GM23248 (cell line): Measurements from ENCODE around the gene VASH1. TPM values are rescaled to one million over a fixed set of nuclear protein-coding genes. Genes with fewer than 3 reads are reported as not detected.

ENCODE experiments used
- DNase-seq: peaks from one replicate; pipeline ENCODE4 v3.0.0-alpha.2; 2015
- H2AFZ ChIP-seq: fragments of 200-600 bp; sonication (generic); 2 replicates; pipeline ENCODE4 v1.6.1; 2016; ENCODE audit warnings: antibody characterized with exemption
- H3F3A ChIP-seq: fragments of 200-600 bp; sonication (generic); 2 replicates; pipeline ENCODE4 v1.6.1; 2016; ENCODE audit warnings: mild to moderate bottlenecking, antibody characterized with exemption, mixed run types; ENCODE audit not compliant: insufficient read depth
- H3K27ac ChIP-seq: fragments of 200-600 bp; sonication (generic); 2 replicates; pipeline ENCODE4 v1.5.1; 2016; ENCODE audit warnings: mild to moderate bottlenecking
- H3K27me3 ChIP-seq: fragments of 200-600 bp; sonication (generic); replicated peaks from 2 replicates; pipeline ENCODE4 v1.6.1; 2016; ENCODE audit warnings: mild to moderate bottlenecking; ENCODE audit not compliant: insufficient read depth
- H3K36me3 ChIP-seq: fragments of 200-600 bp; sonication (generic); 2 replicates; pipeline ENCODE4 v1.6.1; 2016; ENCODE audit warnings: low read depth, mild to moderate bottlenecking
- H3K4me1 ChIP-seq: fragments of 200-600 bp; sonication (generic); 2 replicates; pipeline ENCODE4 v1.6.1; 2016; ENCODE audit warnings: mild to moderate bottlenecking; ENCODE audit not compliant: insufficient read depth
- H3K4me2 ChIP-seq: fragments of 200-600 bp; sonication (generic); one replicate; pipeline ENCODE4 v1.6.1; 2016; ENCODE audit warnings: mild to moderate bottlenecking; ENCODE audit not compliant: unreplicated experiment
- H3K4me3 ChIP-seq: fragments of 200-600 bp; sonication (generic); 2 replicates; pipeline ENCODE4 v1.5.1; 2016; ENCODE audit warnings: mild to moderate bottlenecking
- H3K79me2 ChIP-seq: fragments of 200-600 bp; sonication (generic); 2 replicates; pipeline ENCODE4 v1.6.1; 2016; ENCODE audit warnings: mild to moderate bottlenecking; ENCODE audit not compliant: insufficient read depth
- H3K9ac ChIP-seq: fragments of 200-600 bp; sonication (generic); 2 replicates; pipeline ENCODE4 v1.6.1; 2016; ENCODE audit warnings: mild to moderate bottlenecking
- H3K9me2 ChIP-seq: fragments of 200-600 bp; sonication (generic); 2 replicates; pipeline ENCODE4 v1.6.1; 2016; ENCODE audit warnings: mixed run types, mild to moderate bottlenecking, moderate library complexity; ENCODE audit not compliant: insufficient read depth
- H3K9me3 ChIP-seq: fragments of 200-600 bp; sonication (generic); one replicate; pipeline ENCODE4 v1.6.1; 2017; ENCODE audit warnings: low read depth
- H4K20me1 ChIP-seq: fragments of 200-600 bp; sonication (generic); 2 replicates; pipeline ENCODE4 v1.6.0; 2016; ENCODE audit not compliant: insufficient read depth
- EZH2 ChIP-seq: fragments of 200-600 bp; sonication (generic); IDR thresholded peaks from 2 replicates; pipeline ENCODE4 v1.6.1; 2018; ENCODE audit warnings: antibody characterized with exemption, mild to moderate bottlenecking; ENCODE audit not compliant: insufficient read depth, poor library complexity, severe bottlenecking
- EZH2phosphoT487 ChIP-seq: fragments of 200-600 bp; sonication (generic); IDR thresholded peaks from 2 replicates; pipeline ENCODE4 v1.6.1; 2018; ENCODE audit warnings: antibody characterized with exemption, moderate library complexity, mild to moderate bottlenecking, low read depth; ENCODE audit not compliant: insufficient read depth
- WGBS, 2 experiments: methylation state at CpG; one replicate each; pipeline ENCODE4 v1.1.6; 2015 to 2017; ENCODE audit warnings: low lambda C conversion rate in 2 of 2, low coverage in 1 of 2; ENCODE audit errors: missing lambda C conversion rate in 2 of 2; 5-methylcytosine and 5-hydroxymethylcytosine counted together
- in situ Hi-C: fragments of 300-500 bp; cut with MboI; formaldehyde crosslinking; loops from 2 replicates; pipeline ENCODE4 v1.15.0; 2020
- polyA plus RNA-seq: library from polyadenylated mRNA; unstranded; fragments of >200 nt; fragmentation: Nextera tagmentation; extraction: Ambion mirVana; gene quantifications from 2 replicates; pipeline ENCODE4 v1.2.1, GENCODE V29; 2016
- total RNA-seq: library from RNA; depleted of rRNA; stranded (reverse); fragments of >200 nt; shearing (Covaris generic); gene quantifications from 2 replicates; pipeline ENCODE4 v1.2.3, GENCODE V29; 2014

Gene VASH1
- total and polyA plus RNA-seq, 2 experiments from 2014 or later, result 2.2 to 2.6 TPM

- H3K27ac ChIP-seq, result no peak overlapping the region
- peak overlapping the region; percentile 54 for H3K9ac ChIP-seq
- H3F3A ChIP-seq, result no peaks in the 10 kb centered on the region
- 0 out of 2 replicates have a peak, but pooled peaks cover 4% of the 10 kb centered on the region for H3K4me1 ChIP-seq
- no peaks in the 10 kb centered on the region for H3K79me2 ChIP-seq
- peak overlapping the region; percentile 76 for H3K4me3 ChIP-seq
- in situ Hi-C loops, result no loop called here
- no peaks in the 10 kb centered on the region for H4K20me1 ChIP-seq
- no peaks in the 10 kb centered on the region for H3K9me2 ChIP-seq
- 1 to 2% methylated on average over 39 to 40 of the region's 54 CpGs for WGBS, 2 experiments
- H3K4me2 ChIP-seq, result peak overlapping the region; percentile 89
- H3K36me3 ChIP-seq, result no peaks in the 10 kb centered on the region
- H3K9me3 ChIP-seq, result no peaks in the 10 kb centered on the region
- peak overlapping the region; percentile 97 for H2AFZ ChIP-seq
- peak; percentile 26 for DNase-seq
- TF ChIP-seq EZH2 (no peak), EZH2phosphoT487 (no peak)
- H3K27me3 ChIP-seq, result no peaks in the 10 kb centered on the region
These were observed 717 bp downstream of the VASH1 start for GRCh38 chr14:76761960-76762410.

GRCh38 chr14:76762411-76763095, 1.3 kb downstream of the VASH1 start:
- DNase-seq, result peak; percentile 34
- in situ Hi-C loops, result no loop called here

GRCh38 chr14:76763096-76764041, 2.1 kb downstream of the VASH1 start:
- in situ Hi-C loops, result no loop called here
- Histone ChIP-seq H3K9ac (no peak overlapping the region), H4K20me1 (no peaks in the 10 kb centered on the region), H2AFZ (no peak overlapping the region), H3K4me2 (no peak overlapping the region), H3K9me2 (no peaks in the 10 kb centered on the region), H3K9me3 (no peaks in the 10 kb centered on the region), H3K79me2 (no peaks in the 10 kb centered on the region), H3K4me3 (no peak overlapping the region), H3K27ac (no peak overlapping the region), H3K27me3 (no peaks in the 10 kb centered on the region), H3K36me3 (no peaks in the 10 kb centered on the region), H3F3A (no peaks in the 10 kb centered on the region), H3K4me1 (0 out of 2 replicates have a peak, but pooled peaks cover 4% of the 10 kb centered on the region)
- 80 to 81% methylated on average over 14 of the region's 14 CpGs for WGBS, 2 experiments
- no peak for TF ChIP-seq EZH2
- TF ChIP-seq EZH2phosphoT487, result no peak
- DNase-seq, result peak; percentile 36

More at GRCh38 chr14:76762411-76763095, 1.3 kb downstream of the VASH1 start:
- Histone ChIP-seq H3K4me1 (0 out of 2 replicates have a peak, but pooled peaks cover 4% of the 10 kb centered on the region), H2AFZ (peak overlapping the region; percentile 97), H3F3A (no peaks in the 10 kb centered on the region), H3K79me2 (no peaks in the 10 kb centered on the region), H3K27ac (no peak overlapping the region), H3K9me3 (no peaks in the 10 kb centered on the region), H3K4me3 (peak overlapping the region; percentile 76), H3K9me2 (no peaks in the 10 kb centered on the region), H3K36me3 (no peaks in the 10 kb centered on the region), H4K20me1 (no peaks in the 10 kb centered on the region), H3K9ac (peak overlapping the region; percentile 54), H3K27me3 (no peaks in the 10 kb centered on the region), H3K4me2 (peak overlapping the region; percentile 89)
- TF ChIP-seq EZH2 (no peak), EZH2phosphoT487 (no peak)
- WGBS, 2 experiments, result 32 to 36% methylated on average over 28 of the region's 28 CpGs

- H3K27me3 ChIP-seq, result no peaks in the 10 kb centered on the region
- no peaks in the 10 kb centered on the region for H3K79me2 ChIP-seq
- H3K9me2 ChIP-seq, result no peaks in the 10 kb centered on the region
- H3K9me3 ChIP-seq, result no peaks in the 10 kb centered on the region
- DNase-seq, result no peak
- no peak overlapping the region for H3K27ac ChIP-seq
- in situ Hi-C loops, result no loop called here
- TF ChIP-seq EZH2, result no peak
- no peak for TF ChIP-seq EZH2phosphoT487
- no peak overlapping the region for H2AFZ ChIP-seq
- 0 out of 2 replicates have a peak, but pooled peaks cover 4% of the 10 kb centered on the region for H3K4me1 ChIP-seq
- no peaks in the 10 kb centered on the region for H3K36me3 ChIP-seq
- 78 to 83% methylated on average over 6 of the region's 6 CpGs for WGBS, 2 experiments
- H3K4me2 ChIP-seq, result no peak overlapping the region
- no peaks in the 10 kb centered on the region for H3F3A ChIP-seq
- H3K9ac ChIP-seq, result no peak overlapping the region
- H3K4me3 ChIP-seq, result no peak overlapping the region
- no peaks in the 10 kb centered on the region for H4K20me1 ChIP-seq
These were observed 4.2 kb downstream of the VASH1 start for GRCh38 chr14:76765461-76765931.
